Right ventricle myocardium superior (tissue), 1 donor: ENCODE results near the gene SLC37A1. TPM values are rescaled to one million over a fixed set of nuclear protein-coding genes. Genes with fewer than 3 reads are reported as not detected.

Experiments
- ATAC-seq: fragments of 200-7000 bp; cut with Tn5 transposase; one replicate; pipeline ENCODE4 v1.9.1; 2020; ENCODE audit warnings: mild to moderate bottlenecking; ENCODE audit not compliant: poor library complexity
- DNase-seq: peaks from one replicate; pipeline ENCODE4 v3.0.0-alpha.2; 2020
- intact Hi-C: fragments of 100-400 bp; cut with DNase I; formaldehyde crosslinking; loops from one replicate; pipeline ENCODE4 v1.11.2; 2022
- total RNA-seq: library from RNA; stranded (reverse); fragmentation: NEBNext Ultra II Directional; extraction: Animal tissue kit (Norgen Biotek cat#: 25700); gene quantifications from one replicate; pipeline ENCODE4 v1.2.1, GENCODE V29; 2021
- donor health status: DM: no; HTN: yes; CAD: no; lungs with severe emphysema.

Gene SLC37A1
- total RNA-seq, 1 donor from 2014 or later: 3.8 TPM

DNA sequence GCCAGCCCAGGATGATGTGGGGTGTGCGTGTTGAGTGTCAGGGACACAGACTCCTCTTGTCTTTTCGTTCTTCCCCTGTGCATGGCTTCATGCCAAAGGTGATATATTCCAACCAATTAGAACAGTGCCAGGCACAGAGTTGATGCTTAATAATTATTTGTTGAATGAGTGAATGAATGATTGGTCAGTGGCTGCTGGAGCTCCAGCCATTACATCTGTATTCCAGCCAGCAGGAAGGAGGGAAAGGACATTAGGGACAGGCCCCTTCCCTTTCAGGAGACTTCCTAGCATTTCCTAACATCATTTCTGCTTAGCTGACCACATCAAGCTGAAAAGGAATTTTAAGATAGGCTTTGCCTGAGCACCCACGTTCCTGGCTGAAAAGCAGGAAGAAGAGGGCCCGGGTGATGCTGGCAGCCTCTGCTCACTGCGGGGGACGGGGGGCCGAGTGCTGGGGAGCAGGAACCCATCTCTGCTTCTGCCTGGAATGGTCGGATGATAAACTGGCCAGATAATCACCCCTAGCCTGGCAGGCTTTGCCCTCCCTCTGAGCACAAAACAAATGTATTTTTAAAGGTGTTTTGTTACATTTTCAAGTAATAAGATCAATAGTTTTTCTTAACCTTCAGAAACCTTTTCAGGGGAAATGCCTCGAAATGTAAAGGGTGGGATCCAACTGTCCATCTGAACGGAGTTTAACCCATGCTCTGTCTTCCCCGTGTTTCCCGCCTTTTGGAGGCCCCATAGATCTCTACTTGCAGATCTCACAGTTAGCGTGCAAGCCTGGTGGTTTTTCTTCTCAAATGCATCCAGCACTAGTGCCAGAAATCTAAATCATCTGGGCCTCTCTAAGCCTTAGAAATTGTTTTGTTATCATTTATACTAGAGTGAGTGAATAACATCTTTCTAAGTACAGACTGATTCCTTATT, 39.0 kb downstream of the SLC37A1 start:
- intact Hi-C loops: no loop called here
- ATAC-seq (no peak), DNase-seq (no peak)

GRCh38 chr21:42553435-42553834, 39.8 kb downstream of the SLC37A1 start:
- ATAC-seq (no peak), DNase-seq (no peak)
- intact Hi-C loops: no loop called here

DNA sequence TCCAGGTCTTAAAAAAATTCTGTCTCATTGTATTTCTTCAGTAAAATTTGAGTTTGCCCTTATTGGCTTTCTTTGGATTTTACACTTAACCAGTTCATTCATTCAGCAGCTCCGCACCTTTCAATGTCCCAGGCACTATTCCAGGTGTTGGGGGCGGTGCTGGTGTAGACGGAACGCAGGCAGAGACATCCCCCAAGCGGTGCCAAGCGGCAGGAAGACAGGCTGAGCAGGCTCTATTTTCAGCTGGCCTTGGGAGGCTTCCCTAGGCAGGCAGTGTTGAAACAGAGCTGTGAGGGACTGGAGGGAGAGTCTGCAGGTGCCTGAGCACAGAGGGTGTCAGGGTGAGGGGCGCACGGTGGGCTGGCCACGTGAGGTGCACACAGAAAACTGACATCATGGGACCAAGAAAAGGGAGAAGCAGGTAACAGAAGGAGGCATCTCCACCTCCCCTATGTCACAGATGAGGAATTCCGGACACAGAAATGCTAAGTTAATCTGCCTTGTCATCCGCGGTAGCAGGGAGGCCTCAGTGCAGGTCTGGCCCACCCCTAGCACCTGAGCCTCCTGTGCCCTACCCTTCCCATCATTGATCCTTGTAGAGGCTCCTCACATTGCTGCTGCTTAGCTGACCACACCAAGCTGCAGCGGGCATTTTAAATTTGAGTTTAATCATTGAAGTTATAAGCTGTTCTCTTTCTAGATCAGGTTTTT, 40.8 kb downstream of the SLC37A1 start:
- ATAC-seq (peak; percentile 83), DNase-seq (no peak)
- intact Hi-C loops: no loop called here

DNA sequence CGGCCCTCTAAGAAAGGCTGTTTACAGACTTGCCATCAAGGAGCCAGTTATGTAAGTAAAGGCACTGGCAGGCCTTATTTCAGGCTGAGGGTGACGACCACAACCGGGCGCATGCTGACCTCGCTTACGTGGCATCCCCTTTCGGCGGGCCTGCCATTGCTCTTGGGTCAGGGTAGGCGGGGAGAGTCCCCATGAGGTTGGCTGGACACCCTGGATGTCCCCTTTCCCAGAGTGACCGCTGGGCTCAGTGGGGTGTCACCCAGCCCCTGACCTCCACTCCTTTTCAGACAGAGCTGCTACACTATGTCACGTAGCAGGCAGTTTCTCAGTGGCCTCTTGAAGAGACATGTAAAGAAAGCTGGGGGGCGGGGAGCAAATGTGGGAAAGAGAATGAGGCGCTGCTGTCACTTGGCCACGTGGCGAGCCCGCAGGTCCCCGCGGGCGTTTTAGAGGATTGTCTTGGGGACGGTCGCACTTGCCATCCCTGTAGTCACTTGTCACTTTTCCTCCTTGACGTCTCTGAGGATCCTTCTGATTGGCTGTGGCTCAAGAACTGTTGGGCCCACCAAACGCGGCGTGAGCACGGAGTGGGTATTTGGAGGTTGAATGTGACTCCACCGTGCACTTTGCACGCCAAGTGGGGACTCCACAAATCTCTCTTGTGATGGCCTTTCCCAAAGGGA, 42.2 kb downstream of the SLC37A1 start:
- DNase-seq: no peak
- no peak for ATAC-seq
- intact Hi-C loops: no loop called here

DNA sequence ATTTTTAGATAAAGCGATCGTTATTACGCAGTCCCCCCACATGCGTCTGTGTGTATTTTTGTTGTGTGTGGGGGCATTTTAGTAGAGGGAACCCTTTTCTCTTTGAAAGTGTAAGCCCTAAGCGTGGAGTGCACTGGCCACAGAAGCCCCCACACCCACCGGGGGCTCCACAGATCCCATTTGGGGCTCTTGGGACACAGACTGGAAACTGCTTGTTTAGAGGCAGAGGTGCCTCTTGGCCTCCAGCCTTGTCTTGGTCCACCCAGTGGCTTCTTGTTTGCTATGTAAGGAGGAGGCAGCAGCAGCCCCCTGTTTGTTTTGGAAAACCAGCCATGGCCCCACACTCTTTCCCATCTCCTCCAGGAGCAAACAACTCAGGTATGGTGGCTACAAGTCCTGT, 42.8 kb downstream of the SLC37A1 start:
- DNase-seq (no peak), ATAC-seq (no peak)
- intact Hi-C loops: no loop called here

- no peak for DNase-seq
- intact Hi-C loops: no loop called here
- ATAC-seq: no peak
These were observed 43.3 kb downstream of the SLC37A1 start for GRCh38 chr21:42556960-42557359.

- ATAC-seq: no peak
- DNase-seq: no peak
- intact Hi-C loops: no loop called here
These were observed 43.8 kb downstream of the SLC37A1 start for GRCh38 chr21:42557420-42557819.

DNA sequence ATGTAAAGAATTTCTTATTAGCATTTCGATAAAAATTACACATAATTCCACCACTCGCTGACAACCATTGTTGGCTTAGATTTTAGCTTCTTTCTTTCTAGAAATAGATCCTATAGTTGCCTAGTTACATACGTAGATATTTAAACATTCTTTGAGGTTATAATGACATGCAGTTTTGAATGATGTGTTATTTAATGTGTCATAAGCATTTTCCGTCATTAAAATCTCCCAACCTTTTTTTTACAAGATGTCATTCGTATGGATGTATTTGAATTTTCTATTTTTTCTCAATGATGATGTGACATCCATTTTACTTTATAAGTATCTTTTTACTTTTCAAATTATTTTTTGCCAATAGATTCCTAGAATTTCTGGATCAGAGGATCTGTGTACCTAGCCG, 44.7 kb downstream of the SLC37A1 start:
- intact Hi-C loops: no loop called here
- ATAC-seq (no peak), DNase-seq (no peak)

- intact Hi-C loops: no loop called here
- no peak for DNase-seq
These were observed 45.2 kb downstream of the SLC37A1 start for GRCh38 chr21:42558846-42559245.

DNA sequence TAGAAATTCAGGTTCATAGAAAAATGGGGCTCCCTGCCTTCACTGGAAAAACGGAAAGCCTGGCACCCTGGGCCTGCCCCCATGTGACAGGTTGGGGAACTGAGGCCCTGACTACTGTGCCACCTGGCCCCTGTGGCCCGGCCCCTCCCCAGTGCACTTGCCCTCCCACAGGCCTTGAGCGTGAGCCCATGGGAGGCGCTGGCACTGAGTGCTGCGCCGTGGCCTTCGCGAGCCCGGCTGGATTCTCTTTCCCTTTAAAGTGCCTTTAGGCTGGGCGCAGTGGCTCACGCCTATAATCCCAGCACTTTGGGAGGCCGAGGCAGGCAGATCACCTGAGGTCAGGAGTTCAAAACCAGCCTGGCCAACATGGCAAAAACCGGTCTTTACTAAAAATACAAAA, 45.7 kb downstream of the SLC37A1 start:
- DNase-seq: no peak
- intact Hi-C loops: no loop called here
- no peak for ATAC-seq

More at GRCh38 chr21:42558846-42559245, 45.2 kb downstream of the SLC37A1 start:
- no peak for ATAC-seq

DNA sequence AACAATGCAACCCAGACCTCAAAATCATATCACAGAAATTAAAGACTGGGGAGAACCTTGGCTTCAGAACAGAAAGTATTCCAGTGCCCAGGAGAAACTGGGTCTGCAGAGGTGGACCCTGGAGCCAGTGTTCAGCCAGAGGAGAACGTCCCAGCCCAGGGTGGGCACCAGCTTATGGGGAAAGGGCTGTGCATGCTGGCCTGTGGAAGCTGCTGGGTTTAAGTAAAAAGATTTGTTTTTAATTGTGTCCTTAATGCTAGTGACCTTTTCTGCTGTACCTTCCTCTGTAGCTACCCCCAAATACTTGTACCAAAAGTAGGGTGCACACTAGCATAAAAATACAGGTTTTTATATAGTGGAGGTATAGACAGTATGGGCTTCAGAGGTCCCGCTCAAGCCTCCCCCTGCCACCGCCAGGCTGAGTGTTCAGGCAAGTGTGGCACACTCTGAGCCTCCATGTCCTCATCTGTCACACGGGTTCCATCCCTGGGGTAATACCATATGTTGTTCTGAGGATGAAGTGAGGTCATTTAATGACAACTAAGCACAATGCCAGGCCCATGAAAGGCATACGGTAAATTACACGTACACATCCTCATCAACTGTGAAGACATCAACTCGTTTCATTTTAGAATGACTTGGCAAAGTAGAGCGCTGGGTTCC, 47.0 kb downstream of the SLC37A1 start:
- intact Hi-C loops: no loop called here
- ATAC-seq (no peak), DNase-seq (no peak)

- intact Hi-C loops: no loop called here
- no peak for ATAC-seq
- no peak for DNase-seq
These were observed 48.4 kb downstream of the SLC37A1 start for GRCh38 chr21:42561762-42562650.

DNA sequence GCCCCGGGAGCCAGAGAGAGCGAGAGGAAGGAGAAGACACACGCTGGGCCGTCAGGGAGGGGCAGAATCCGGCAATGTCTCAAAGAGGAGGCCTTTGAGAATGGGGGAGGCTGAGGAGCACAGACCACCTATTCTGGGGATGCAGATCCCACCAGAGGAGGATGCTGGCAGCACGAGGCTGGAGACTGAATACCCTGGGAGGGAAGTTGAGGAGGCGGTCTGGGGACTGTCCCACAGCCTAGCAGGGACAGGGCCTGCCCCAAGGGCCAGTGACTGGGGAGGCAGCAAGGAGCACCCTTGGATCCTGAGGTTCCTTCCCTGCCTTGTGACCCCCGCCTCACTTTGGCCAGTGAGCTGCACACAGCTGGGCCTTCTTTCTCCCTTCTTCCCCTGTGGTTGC, 49.2 kb downstream of the SLC37A1 start:
- ATAC-seq (no peak), DNase-seq (no peak)
- intact Hi-C loops: no loop called here

DNA sequence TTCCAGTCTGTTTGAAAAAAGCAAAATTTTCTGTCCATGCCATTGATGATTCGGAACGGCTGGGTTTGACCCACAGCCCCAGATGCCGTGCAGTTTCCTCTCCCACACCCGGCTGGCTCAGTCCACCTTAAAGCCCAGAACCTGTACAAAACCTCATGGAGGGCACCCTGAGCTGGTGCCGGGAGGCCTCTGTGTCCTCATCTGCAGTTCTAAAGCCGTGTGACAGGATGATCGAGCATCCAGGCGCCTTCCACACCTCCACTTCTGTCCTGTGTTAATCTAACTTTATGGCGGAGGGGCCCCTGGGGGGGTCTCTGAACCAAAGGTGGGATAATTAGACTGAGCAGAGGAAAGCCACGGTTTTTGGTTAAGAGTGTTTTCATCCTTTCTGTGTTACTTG, 49.6 kb downstream of the SLC37A1 start:
- DNase-seq: no peak
- intact Hi-C loops: no loop called here
- ATAC-seq: no peak

DNA sequence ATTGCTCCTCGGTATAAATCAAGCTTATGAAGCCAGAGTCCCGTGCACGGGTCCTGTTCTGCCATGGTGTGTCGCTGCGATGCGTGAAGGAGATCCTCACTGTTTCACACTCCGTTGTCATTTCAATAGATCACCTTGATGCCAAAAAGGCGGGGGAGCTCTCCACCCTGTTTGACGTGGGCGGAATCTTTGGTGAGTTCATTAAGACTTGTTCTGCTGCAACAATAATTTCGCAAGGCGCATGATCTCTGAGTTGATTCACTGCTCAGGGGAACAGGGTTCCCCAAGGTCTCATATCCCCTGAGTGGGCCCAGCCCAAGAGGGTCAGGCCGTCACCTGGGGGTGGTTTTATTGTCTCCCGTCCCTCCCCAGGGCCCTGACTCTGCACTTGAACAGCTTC, 50.0 kb downstream of the SLC37A1 start:
- DNase-seq (no peak), ATAC-seq (no peak)
- intact Hi-C loops: no loop called here

- intact Hi-C loops: no loop called here
- ATAC-seq (no peak), DNase-seq (no peak)
These were observed 50.9 kb downstream of the SLC37A1 start for GRCh38 chr21:42564561-42564971.

GRCh38 chr21:42565206-42565810, 51.7 kb downstream of the SLC37A1 start:
- intact Hi-C loops: no loop called here
- ATAC-seq: no peak

More at GRCh38 chr21:42565206-42565810, 51.7 kb downstream of the SLC37A1 start:
- DNase-seq: peak; percentile 19
